Astrocyte of the cerebellum (primary cell): ENCODE results near the gene SENP8.

ENCODE experiments used
- DNase-seq: peaks from one replicate; pipeline ENCODE4 v3.0.0-alpha.2; 2011; ENCODE audit warnings: low read depth
- H3K4me3 ChIP-seq: 2 replicates; pipeline ENCODE4 v1.5.1; 2011; ENCODE audit warnings: mild to moderate bottlenecking, low read depth, low read length, moderate library complexity
- in situ Hi-C: cut with HindIII; loops from 2 replicates; pipeline ENCODE4 v1.10.0; 2017; ENCODE audit warnings: low sequenced_read_pairs
- TF ChIP-seq, protein P1 (sequence below): IDR thresholded peaks from 2 replicates; pipeline ENCODE4 v1.5.1; 2012; ENCODE audit warnings: low read length, low read depth, moderate library complexity, mild to moderate bottlenecking; ENCODE audit errors: missing control alignments

Gene SENP8

DNA sequence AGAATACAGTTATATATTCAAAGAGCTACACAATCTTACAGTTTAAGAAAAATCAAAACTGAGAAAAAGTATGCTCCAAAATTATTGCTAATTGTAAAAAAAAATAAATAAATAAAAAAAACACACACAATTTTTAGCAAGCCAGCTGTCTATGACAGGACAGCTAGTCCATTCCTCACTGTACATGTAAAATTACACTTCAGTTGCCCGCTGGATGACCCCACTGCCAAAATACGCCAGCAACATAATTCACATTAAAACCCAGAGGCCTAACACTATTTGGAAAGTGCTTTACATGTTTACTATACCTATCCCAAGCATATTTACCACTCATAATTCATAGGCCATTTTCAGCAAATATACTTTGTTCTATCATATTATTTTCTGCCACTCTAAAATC lies 6.1 kb upstream of the SENP8 start:
- DNase-seq: no peak
- in situ Hi-C loops: no loop called here
- H3K4me3 ChIP-seq: no peak overlapping the region
- TF ChIP-seq, protein P1, sequence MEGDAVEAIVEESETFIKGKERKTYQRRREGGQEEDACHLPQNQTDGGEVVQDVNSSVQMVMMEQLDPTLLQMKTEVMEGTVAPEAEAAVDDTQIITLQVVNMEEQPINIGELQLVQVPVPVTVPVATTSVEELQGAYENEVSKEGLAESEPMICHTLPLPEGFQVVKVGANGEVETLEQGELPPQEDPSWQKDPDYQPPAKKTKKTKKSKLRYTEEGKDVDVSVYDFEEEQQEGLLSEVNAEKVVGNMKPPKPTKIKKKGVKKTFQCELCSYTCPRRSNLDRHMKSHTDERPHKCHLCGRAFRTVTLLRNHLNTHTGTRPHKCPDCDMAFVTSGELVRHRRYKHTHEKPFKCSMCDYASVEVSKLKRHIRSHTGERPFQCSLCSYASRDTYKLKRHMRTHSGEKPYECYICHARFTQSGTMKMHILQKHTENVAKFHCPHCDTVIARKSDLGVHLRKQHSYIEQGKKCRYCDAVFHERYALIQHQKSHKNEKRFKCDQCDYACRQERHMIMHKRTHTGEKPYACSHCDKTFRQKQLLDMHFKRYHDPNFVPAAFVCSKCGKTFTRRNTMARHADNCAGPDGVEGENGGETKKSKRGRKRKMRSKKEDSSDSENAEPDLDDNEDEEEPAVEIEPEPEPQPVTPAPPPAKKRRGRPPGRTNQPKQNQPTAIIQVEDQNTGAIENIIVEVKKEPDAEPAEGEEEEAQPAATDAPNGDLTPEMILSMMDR: no peak

DNA sequence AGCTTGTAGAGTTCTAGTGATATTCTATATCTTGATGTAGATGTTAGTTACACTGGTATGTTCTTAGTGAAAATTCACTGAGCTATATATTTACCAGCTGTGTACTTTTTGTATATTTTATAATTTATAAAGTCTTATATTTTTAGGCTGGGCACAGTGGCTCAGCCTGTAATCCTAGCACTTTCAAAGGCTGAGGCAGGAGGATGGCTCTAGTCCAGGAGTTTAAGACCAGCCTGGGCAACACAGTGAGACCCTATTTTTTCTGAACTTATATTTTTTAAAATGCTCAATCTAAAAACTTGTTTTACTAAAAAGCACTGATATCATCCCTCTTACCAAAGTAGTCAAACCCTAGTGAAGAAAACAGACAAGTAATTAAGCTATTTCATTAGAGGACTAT lies 5.4 kb upstream of the SENP8 start:
- in situ Hi-C loops: no loop called here
- no peak overlapping the region for H3K4me3 ChIP-seq
- DNase-seq: no peak
- TF ChIP-seq, protein P1: no peak

DNA sequence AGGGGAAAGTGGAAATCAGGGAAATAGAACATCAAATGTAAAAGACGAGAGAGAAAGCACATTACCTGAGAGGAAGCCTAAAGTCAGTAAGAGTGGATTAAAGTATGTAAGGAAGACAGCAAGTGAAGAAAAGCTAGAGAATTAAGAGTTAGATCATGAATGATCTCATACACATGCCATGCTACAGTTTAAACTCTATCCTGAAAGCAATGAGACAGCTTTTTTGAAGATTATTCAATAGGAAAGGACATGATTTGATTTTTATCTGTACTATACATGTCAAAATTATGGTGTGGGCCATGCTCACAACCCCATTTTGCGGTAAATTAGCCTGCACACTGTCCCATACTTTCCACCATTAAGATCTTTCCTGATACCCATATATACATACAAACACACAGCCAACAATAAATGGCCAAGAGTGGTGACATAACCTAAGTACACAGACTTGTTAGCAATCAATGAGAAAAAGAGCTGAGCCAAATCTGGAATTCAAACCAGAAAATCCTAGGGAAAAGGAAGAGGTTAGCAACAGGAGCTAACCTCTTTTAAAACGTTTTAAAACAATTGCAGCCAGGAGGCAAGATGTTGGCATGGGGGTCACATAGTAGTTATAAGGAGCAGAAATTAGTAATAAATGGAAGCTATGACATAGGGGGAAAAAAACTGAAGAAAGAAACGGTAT lies 4.7 kb upstream of the SENP8 start:
- TF ChIP-seq, protein P1: no peak
- in situ Hi-C loops: no loop called here
- DNase-seq: no peak
- H3K4me3 ChIP-seq: no peak overlapping the region

DNA sequence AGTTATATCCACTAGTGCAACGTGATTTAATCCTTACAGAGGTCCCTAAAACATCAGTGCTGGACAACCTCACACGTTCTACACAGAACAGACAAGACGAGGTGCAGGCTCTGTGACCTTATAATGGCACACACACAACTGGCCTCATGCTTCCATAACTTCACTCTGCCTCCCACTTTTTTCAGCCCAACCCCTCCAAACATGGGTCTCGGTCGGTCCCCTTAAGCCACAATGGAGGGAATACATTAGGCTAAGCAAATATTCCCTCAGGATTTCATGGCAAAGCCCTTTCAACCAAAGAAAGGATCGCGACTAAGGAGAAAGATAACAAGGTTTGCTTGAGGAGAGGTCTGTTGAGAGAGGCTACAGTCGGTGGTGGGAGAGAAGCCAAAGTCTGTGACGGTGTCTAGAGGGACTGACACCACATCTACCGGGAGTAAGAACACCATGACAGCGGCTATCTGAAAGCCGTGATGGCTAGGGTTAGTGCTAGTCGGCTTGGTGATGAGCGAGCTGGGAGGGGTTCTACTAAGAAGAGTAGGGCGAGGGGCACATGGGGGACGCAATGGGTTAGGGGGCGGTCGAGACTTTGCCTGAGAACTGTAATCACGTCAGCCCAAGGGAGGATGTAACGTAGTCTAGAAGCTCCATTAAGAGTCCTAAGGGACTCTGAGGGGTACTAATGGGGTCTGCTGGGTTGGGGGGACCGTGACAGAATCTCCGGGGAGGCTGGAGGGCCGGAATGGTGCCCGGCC lies 1.3 kb upstream of the SENP8 start:
- TF ChIP-seq, protein P1: no peak
- in situ Hi-C loops: no loop called here
- no peak for DNase-seq
- peak overlapping the region; percentile 75 for H3K4me3 ChIP-seq

DNA sequence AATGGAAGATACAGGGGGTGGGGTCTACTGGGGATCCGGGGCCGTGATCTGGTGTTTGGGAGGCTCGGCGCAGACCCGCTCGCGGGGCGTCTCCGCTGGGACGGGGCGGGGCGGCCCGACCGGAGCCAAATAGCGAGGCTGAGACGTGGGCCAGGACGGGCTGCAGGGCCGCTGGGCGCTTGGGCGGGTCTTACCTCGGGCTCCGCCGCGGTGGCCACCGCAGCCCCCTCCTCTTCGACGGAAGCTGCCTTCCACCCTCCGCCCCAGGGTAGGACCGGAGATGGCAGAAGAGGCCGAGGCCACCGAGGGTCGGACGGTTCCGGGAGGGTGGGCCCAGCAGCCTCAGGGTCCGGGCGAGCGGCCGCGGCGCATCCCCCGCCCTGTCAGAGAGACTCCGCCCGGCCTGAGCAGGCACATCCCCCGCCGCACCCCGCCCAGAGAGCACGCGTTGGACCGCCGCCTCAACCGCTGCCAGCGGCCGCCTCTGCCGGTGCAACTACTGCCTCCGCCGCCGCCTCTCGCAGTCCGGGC lies 652 bp upstream of the SENP8 start:
- in situ Hi-C loops: no loop called here
- TF ChIP-seq, protein P1: no peak
- peak; percentile 39 for DNase-seq
- H3K4me3 ChIP-seq: peak overlapping the region; percentile 75

DNA sequence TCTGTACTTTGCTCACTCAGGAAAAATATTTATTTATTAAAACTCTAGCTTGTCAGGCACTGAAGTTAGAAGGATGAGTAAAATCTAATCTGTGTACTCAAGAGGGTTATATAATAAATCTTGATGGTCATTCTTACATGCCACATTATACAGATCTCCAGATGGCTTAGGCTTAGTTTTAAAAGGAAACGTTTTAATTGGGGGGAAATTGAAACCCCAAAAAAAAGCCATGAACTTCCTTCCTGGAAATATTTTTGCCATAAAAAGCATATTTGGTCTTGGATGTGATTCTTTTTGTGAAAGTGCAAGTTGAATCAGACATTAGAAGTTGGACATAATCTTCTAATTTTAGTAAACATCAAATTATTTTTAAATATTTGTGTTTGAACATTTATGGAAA lies 6.0 kb downstream of the SENP8 start:
- no peak overlapping the region for H3K4me3 ChIP-seq
- in situ Hi-C loops: no loop called here
- no peak for DNase-seq
- TF ChIP-seq, protein P1: no peak
